Spleen (tissue), 11 donors: ENCODE measurements around the gene BAX. TPM values are rescaled to one million over a fixed set of nuclear protein-coding genes. Genes with fewer than 3 reads are reported as not detected.
A peak's percentile ranks its signal among the peaks of the same experiment; 100 is the strongest.

Experiments used
- DNase-seq: peaks from one replicate; pipeline ENCODE4 v3.0.0-alpha.2; 2020
- H3K27ac ChIP-seq, 8 donors: fragments of 200-600 bp; sonication (generic) in 7 of 8; 1 replicate in 4 of 8; 2 replicates in 4 of 8; pipeline versions ENCODE4 v1.5.0 to v1.8.0; 2016 to 2021; ENCODE audit warnings: inconsistent platforms in 4 of 8, mild to moderate bottlenecking in 4 of 8, moderate library complexity in 1 of 8
- H3K27me3 ChIP-seq, 7 donors: fragments of 200-600 bp; sonication (generic) in 6 of 7; replicated peaks in 1 of 7; 1 replicate in 4 of 7; 2 replicates in 3 of 7; pipeline versions ENCODE4 v1.5.0 to v1.8.0; 2016 to 2021; ENCODE audit warnings: inconsistent platforms in 3 of 7, mild to moderate bottlenecking in 1 of 7
- H3K36me3 ChIP-seq, 6 donors: fragments of 200-600 bp; sonication (generic) in 5 of 6; 1 replicate in 4 of 6; 2 replicates in 2 of 6; pipeline versions ENCODE4 v1.5.0 to v1.8.0; 2016 to 2021; ENCODE audit warnings: inconsistent platforms in 2 of 6
- H3K4me1 ChIP-seq, 6 donors: fragments of 200-600 bp; sonication (generic) in 5 of 6; 1 replicate in 3 of 6; 2 replicates in 3 of 6; pipeline versions ENCODE4 v1.5.0 to v1.8.0; 2016 to 2021; ENCODE audit warnings: inconsistent platforms in 3 of 6
- H3K4me3 ChIP-seq, 8 donors: fragments of 200-600 bp; sonication (generic) in 7 of 8; 1 replicate in 4 of 8; 2 replicates in 4 of 8; pipeline versions ENCODE4 v1.5.0 to v1.8.0; 2016 to 2021; ENCODE audit warnings: inconsistent platforms in 4 of 8, mild to moderate bottlenecking in 4 of 8, moderate library complexity in 2 of 8
- H3K9me3 ChIP-seq, 8 donors: fragments of 200-600 bp; sonication (generic) in 7 of 8; 1 replicate in 4 of 8; 2 replicates in 4 of 8; pipeline versions ENCODE4 v1.5.0 to v1.8.0; 2016 to 2021; ENCODE audit warnings: inconsistent platforms in 4 of 8
- POLR2A ChIP-seq, 3 donors: fragments of 450-650 bp; IDR thresholded peaks; one replicate each; pipeline ENCODE4 v1.5.1; 2017; ENCODE audit warnings: antibody characterized with exemption in 3 of 3, mild to moderate bottlenecking in 1 of 3
- POLR2AphosphoS5 ChIP-seq, 3 donors: sonication (generic); formaldehyde crosslinking; IDR thresholded peaks; one replicate each; pipeline ENCODE4 v1.5.1; 2017; ENCODE audit warnings: antibody characterized with exemption in 3 of 3
- WGBS, 5 donors: extraction: QIAGEN DNeasy Blood & Tissue Kit in 3 of 5; methylation state at CpG; one replicate each; pipeline versions ENCODE4 v1.1.5 to v1.1.7; 2013 to 2018; 5-methylcytosine and 5-hydroxymethylcytosine counted together
- intact Hi-C: fragments of 100-400 bp; cut with DNase I; formaldehyde crosslinking; loops from one replicate; pipeline ENCODE4 v1.15.0; 2023; ENCODE audit warnings: low total_unique reads
- polyA plus RNA-seq, 3 donors: library from polyadenylated mRNA; stranded (reverse); fragments of 200-250 nt; gene quantifications; one replicate each; pipeline ENCODE4 v1.2.1, GENCODE V29; 2013
- total RNA-seq, 7 donors: library from RNA; depleted of rRNA in 3 of 7; stranded (reverse); fragments of >200 nt in 3 of 7; fragmentation: NEBNext Ultra II Directional in 4 of 7; extraction: Animal tissue kit (Norgen Biotek cat#: 25700) in 4 of 7; gene quantifications; one replicate each; pipeline versions ENCODE4 v1.1.0 to v1.2.1, GENCODE V29; 2016 to 2021
- TF ChIP-seq, protein P1 (sequence below), 11 experiments: fragments of 200-600 bp in 7 of 11; fragments of 450-650 bp in 4 of 11; sonication (generic) in 4 of 11; IDR thresholded peaks in 8 of 11; conservative IDR thresholded peaks in 3 of 11; 1 replicate in 7 of 11; 2 replicates in 4 of 11; pipeline versions ENCODE4 v1.4.0 to v1.8.0; 2016 to 2021; ENCODE audit warnings: antibody characterized with exemption in 11 of 11, inconsistent platforms in 4 of 11, mild to moderate bottlenecking in 1 of 11
- donor health status: healthy with polysubstance abuse.
- donor health status: DM: no; HTN: no; CAD: no; lungs with moderate emphysema.
- donor health status: DM: no; HTN: no; CAD: no.
- donor health status: Bipolar disorder and iron deficiency.
- donor health status: healthy.
- donor health status: DM: no; HTN: no; CAD: no.
- donor health status: DM: yes; HTN: yes; CAD: no.

BAX gene
- total and polyA plus RNA-seq, 10 donors, result 65.9 to 219 (median 131) TPM

DNA sequence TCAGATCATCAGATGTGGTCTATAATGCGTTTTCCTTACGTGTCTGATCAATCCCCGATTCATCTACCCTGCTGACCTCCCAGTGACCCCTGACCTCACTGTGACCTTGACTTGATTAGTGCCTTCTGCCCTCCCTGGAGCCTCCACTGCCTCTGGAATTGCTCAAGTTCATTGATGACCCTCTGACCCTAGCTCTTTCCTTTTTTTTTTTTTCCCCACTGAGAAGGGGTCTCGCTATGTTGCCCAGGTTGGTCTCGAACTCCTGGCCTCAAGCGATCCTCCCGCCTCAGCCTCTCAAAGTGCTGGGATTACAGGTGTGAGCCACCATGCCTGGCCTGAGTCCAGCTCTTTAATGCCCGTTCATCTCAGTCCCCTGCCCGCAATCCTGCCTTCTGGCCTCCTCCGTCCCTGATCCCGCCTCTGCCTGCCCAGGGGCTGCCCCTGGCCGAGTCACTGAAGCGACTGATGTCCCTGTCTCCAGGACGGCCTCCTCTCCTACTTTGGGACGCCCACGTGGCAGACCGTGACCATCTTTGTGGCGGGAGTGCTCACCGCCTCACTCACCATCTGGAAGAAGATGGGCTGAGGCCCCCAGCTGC lies 6.5 kb downstream of the BAX start:
- WGBS, 5 donors, result 85 to 91% (median 87%) methylated on average over 19 of the region's 19 CpGs
- H3K4me1 ChIP-seq, result peaks cover 20 to 86% (median 59%) of the 10 kb centered on the region in 6 donors
- no peaks in the 10 kb centered on the region for H3K9me3 ChIP-seq
- intact Hi-C loops, result loop anchor here (10.0 kb wide), 1 partner anchor 86 kb away; the partner anchor contains the start of gene PPP1R15A
- peak; percentile 83 for DNase-seq
- TF ChIP-seq POLR2A (IDR thresholded peaks at IDR 0.05), result no peak
- TF ChIP-seq, protein P1, sequence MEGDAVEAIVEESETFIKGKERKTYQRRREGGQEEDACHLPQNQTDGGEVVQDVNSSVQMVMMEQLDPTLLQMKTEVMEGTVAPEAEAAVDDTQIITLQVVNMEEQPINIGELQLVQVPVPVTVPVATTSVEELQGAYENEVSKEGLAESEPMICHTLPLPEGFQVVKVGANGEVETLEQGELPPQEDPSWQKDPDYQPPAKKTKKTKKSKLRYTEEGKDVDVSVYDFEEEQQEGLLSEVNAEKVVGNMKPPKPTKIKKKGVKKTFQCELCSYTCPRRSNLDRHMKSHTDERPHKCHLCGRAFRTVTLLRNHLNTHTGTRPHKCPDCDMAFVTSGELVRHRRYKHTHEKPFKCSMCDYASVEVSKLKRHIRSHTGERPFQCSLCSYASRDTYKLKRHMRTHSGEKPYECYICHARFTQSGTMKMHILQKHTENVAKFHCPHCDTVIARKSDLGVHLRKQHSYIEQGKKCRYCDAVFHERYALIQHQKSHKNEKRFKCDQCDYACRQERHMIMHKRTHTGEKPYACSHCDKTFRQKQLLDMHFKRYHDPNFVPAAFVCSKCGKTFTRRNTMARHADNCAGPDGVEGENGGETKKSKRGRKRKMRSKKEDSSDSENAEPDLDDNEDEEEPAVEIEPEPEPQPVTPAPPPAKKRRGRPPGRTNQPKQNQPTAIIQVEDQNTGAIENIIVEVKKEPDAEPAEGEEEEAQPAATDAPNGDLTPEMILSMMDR (IDR thresholded peaks at IDR 0.05 in 8 of 11, conservative IDR thresholded peaks at IDR 0.05 in 3 of 11), result no peak
- TF ChIP-seq POLR2AphosphoS5 (IDR thresholded peaks at IDR 0.05), result peak in 2 of 3 donors; percentile 23 to 66
- peaks cover 0 to 50% (median 5%) of the 10 kb centered on the region in 6 donors for H3K36me3 ChIP-seq
- H3K4me3 ChIP-seq, result peak overlapping the region in 1 of 8 donors; percentile 99
- peak overlapping the region in 6 of 8 donors; percentile 83 to 98 (median 97) for H3K27ac ChIP-seq
- H3K27me3 ChIP-seq, result no peaks in the 10 kb centered on the region

DNA sequence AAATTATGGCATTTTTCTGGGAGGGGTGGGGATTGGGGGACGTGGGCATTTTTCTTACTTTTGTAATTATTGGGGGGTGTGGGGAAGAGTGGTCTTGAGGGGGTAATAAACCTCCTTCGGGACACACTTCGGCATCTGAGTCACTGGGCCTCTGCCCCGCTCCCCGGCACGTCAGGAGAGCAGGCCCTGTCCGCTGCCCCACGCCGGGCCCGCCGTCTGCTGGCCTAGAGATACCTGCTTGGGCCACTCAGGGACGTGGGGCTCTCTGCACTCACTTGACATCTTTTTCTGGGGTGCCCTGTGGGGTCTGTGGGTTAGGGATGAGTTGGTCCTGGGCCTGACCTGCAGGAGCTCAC lies 7.0 kb downstream of the BAX start:
- intact Hi-C loops, result loop anchor here (10.0 kb wide), 1 partner anchor 87 kb away; the partner anchor contains the start of gene PPP1R15A
- H3K4me1 ChIP-seq, result peaks cover 25 to 86% (median 60%) of the 10 kb centered on the region in 6 donors
- DNase-seq, result peak; percentile 83
- TF ChIP-seq POLR2A (IDR thresholded peaks at IDR 0.05) (no peak), POLR2AphosphoS5 (IDR thresholded peaks at IDR 0.05) (no peak)
- TF ChIP-seq, protein P1 (IDR thresholded peaks at IDR 0.05 in 8 of 11, conservative IDR thresholded peaks at IDR 0.05 in 3 of 11), result no peak
- no peaks in the 10 kb centered on the region for H3K9me3 ChIP-seq
- H3K27me3 ChIP-seq, result no peaks in the 10 kb centered on the region
- H3K27ac ChIP-seq, result peak overlapping the region; percentile 70 to 98 (median 96)
- peak overlapping the region in 2 of 8 donors; percentile 24 to 99 for H3K4me3 ChIP-seq
- H3K36me3 ChIP-seq, result peaks cover under 1 to 50% (median 7%) of the 10 kb centered on the region in 6 donors
- WGBS, 5 donors, result 75 to 88% (median 84%) methylated on average over 9 to 12 of the region's 12 CpGs

DNA sequence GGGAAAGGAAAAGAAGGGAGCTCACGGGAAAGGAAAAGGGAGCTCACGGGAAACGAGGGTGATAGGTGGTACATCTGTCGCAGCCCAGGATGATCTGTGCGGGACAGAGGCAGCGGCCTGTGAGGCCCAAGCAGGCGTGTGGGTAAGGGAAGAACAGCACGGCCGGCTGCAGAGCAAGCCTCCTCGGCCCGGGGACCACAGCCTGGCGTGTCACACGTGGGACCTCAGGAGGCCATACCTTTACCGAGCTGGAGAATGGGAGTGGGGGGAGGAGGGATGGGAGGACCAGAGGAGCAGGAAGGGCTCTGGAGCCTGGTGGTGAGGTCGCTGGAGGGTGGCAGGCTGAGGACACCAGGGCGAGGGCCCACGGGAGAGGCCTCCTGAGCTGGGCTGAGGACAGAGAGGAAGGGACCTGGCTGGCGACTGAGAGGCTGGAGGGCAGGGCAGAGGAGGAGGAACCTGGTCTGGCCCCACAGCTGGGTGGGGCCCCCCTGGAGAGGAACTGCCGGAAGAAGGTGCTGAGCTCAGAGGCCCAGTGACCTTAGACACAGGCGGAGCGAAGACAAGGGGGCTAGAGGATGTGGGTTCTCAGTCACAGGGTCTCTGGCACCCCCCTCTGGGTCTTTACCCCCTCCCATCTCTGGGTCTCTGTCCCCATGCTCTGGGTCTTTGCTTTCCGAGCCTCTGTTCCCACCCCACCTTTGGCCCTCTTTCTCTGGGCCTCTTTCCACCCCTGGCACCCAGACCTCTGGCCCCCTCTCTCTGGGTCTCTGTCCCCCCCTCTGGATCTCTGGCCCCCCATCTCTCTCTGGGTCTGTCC lies 7.6 kb downstream of the BAX start:
- H3K9me3 ChIP-seq, result no peaks in the 10 kb centered on the region
- peaks cover 31 to 91% (median 66%) of the 10 kb centered on the region in 6 donors for H3K4me1 ChIP-seq
- H3K27ac ChIP-seq, result peak overlapping the region; percentile 70 to 98 (median 96)
- WGBS, 5 donors, result 25 to 37% (median 27%) methylated on average over 21 to 22 of the region's 22 CpGs
- H3K4me3 ChIP-seq, result peak overlapping the region in 3 of 8 donors; percentile 14 to 99 (median 24)
- intact Hi-C loops, result loop anchor here (10.0 kb wide), 1 partner anchor 87 kb away; the partner anchor contains the start of gene PPP1R15A
- TF ChIP-seq POLR2AphosphoS5 (IDR thresholded peaks at IDR 0.05) (peak; percentile 90 to 91 (median 91)), POLR2A (IDR thresholded peaks at IDR 0.05) (peak in 2 of 3 donors; percentile 53 to 61)
- TF ChIP-seq, protein P1 (IDR thresholded peaks at IDR 0.05 in 8 of 11, conservative IDR thresholded peaks at IDR 0.05 in 3 of 11), result no peak
- DNase-seq, result peak; percentile 96
- no peaks in the 10 kb centered on the region for H3K27me3 ChIP-seq
- H3K36me3 ChIP-seq, result peaks cover 3 to 50% (median 13%) of the 10 kb centered on the region in 6 donors
